DOHH2 (cell line): Measurements from ENCODE around the gene HRH4.

Experiments
- H3F3A ChIP-seq: fragments of 200-600 bp; sonication (generic), shearing (Covaris generic); 2 replicates; pipeline ENCODE4 v1.6.0; 2016; ENCODE audit warnings: antibody characterized with exemption, mild to moderate bottlenecking; ENCODE audit not compliant: control insufficient read depth, insufficient read depth
- H3K27ac ChIP-seq: fragments of 200-600 bp; sonication (generic); 2 replicates; pipeline ENCODE4 v1.5.1; 2014; ENCODE audit warnings: low read depth, mild to moderate bottlenecking, low read length, moderate library complexity
- H3K27me3 ChIP-seq: fragments of 200-600 bp; sonication (generic); 2 replicates; pipeline ENCODE4 v1.6.1; 2014; ENCODE audit warnings: mild to moderate bottlenecking, low read length, mixed read lengths; ENCODE audit not compliant: control insufficient read depth
- H3K36me3 ChIP-seq: fragments of 200-600 bp; sonication (generic); 2 replicates; pipeline ENCODE4 v1.6.1; 2014; ENCODE audit warnings: mild to moderate bottlenecking, low read length, moderate library complexity, mixed read lengths; ENCODE audit not compliant: control insufficient read depth
- H3K4me1 ChIP-seq: fragments of 200-600 bp; sonication (generic); 2 replicates; pipeline ENCODE4 v1.6.1; 2014; ENCODE audit warnings: mild to moderate bottlenecking, low read length, mixed read lengths; ENCODE audit not compliant: control insufficient read depth
- H3K4me2 ChIP-seq: fragments of 200-600 bp; sonication (generic); 2 replicates; pipeline ENCODE4 v1.6.0; 2014; ENCODE audit warnings: mild to moderate bottlenecking, low read length, moderate library complexity
- H3K4me3 ChIP-seq: fragments of 200-600 bp; sonication (generic); 2 replicates; pipeline ENCODE4 v1.5.1; 2014; ENCODE audit warnings: mild to moderate bottlenecking, low read length, mixed read lengths
- H3K79me2 ChIP-seq: fragments of 200-600 bp; sonication (generic); 2 replicates; pipeline ENCODE4 v1.6.1; 2014; ENCODE audit warnings: mild to moderate bottlenecking, low read length, mixed read lengths; ENCODE audit not compliant: control insufficient read depth
- H3K9me2 ChIP-seq: fragments of 200-600 bp; sonication (generic); replicated peaks from 2 replicates; pipeline ENCODE4 v1.6.1; 2014; ENCODE audit warnings: mild to moderate bottlenecking, low read length, mixed read lengths; ENCODE audit not compliant: control insufficient read depth
- H3K9me3 ChIP-seq: fragments of 200-600 bp; sonication (generic); 2 replicates; pipeline ENCODE4 v1.6.1; 2014; ENCODE audit warnings: antibody characterized with exemption, low read length, mixed read lengths; ENCODE audit not compliant: control insufficient read depth, insufficient read depth
- H4K20me1 ChIP-seq: fragments of 200-600 bp; sonication (generic); 2 replicates; pipeline ENCODE4 v1.6.0; 2014; ENCODE audit warnings: low read depth, mild to moderate bottlenecking, antibody characterized with exemption, low read length, moderate library complexity; ENCODE audit not compliant: control insufficient read depth, insufficient read depth
- CTCF ChIP-seq: fragments of 200-600 bp; sonication (generic); IDR thresholded peaks from one replicate; pipeline ENCODE4 v1.5.1; 2014; ENCODE audit warnings: antibody characterized with exemption, mild to moderate bottlenecking, low read depth, low read length; ENCODE audit not compliant: poor library complexity, severe bottlenecking
- EZH2phosphoT487 ChIP-seq: fragments of 200-600 bp; sonication (generic); IDR thresholded peaks from 2 replicates; pipeline ENCODE4 v1.6.1; 2017; ENCODE audit warnings: borderline replicate concordance, mild to moderate bottlenecking, antibody characterized with exemption, low read length, moderate library complexity, mixed read lengths

HRH4 gene

GRCh38 chr18:24515721-24516120 is 55.3 kb downstream of the HRH4 start:
- no peak for TF ChIP-seq CTCF
- no peak for TF ChIP-seq EZH2phosphoT487
- Histone ChIP-seq H3K4me1 (no peaks in the 10 kb centered on the region), H3F3A (no peaks in the 10 kb centered on the region), H3K9me3 (no peaks in the 10 kb centered on the region), H4K20me1 (no peaks in the 10 kb centered on the region), H3K36me3 (no peaks in the 10 kb centered on the region), H3K79me2 (no peaks in the 10 kb centered on the region), H3K4me2 (no peak overlapping the region), H3K27ac (no peak overlapping the region), H3K4me3 (no peak overlapping the region), H3K27me3 (peaks cover 2% of the 10 kb centered on the region; the same call in 1 of the 2 replicates), H3K9me2 (no peaks in the 10 kb centered on the region)

GRCh38 chr18:24516261-24516660 is 55.8 kb downstream of the HRH4 start:
- TF ChIP-seq CTCF = no peak
- no peak for TF ChIP-seq EZH2phosphoT487

GRCh38 chr18:24517554-24517953 is 57.1 kb downstream of the HRH4 start:
- no peaks in the 10 kb centered on the region for H3K9me2 ChIP-seq
- H3K4me3 ChIP-seq = no peak overlapping the region
- H3K27me3 ChIP-seq = peaks cover 2% of the 10 kb centered on the region; the same call in 1 of the 2 replicates
- H3K36me3 ChIP-seq = no peaks in the 10 kb centered on the region
- no peak overlapping the region for H3K4me2 ChIP-seq
- H3K4me1 ChIP-seq = no peaks in the 10 kb centered on the region
- no peaks in the 10 kb centered on the region for H3K79me2 ChIP-seq
- H3K27ac ChIP-seq = no peak overlapping the region
- no peaks in the 10 kb centered on the region for H3K9me3 ChIP-seq
- no peaks in the 10 kb centered on the region for H4K20me1 ChIP-seq
- no peak for TF ChIP-seq CTCF
- TF ChIP-seq EZH2phosphoT487 = no peak
- H3F3A ChIP-seq = no peaks in the 10 kb centered on the region

More at GRCh38 chr18:24516261-24516660, 55.8 kb downstream of the HRH4 start:
- no peak overlapping the region for H3K4me3 ChIP-seq
- H3K9me2 ChIP-seq = no peaks in the 10 kb centered on the region
- H3K79me2 ChIP-seq = no peaks in the 10 kb centered on the region
- no peaks in the 10 kb centered on the region for H3K36me3 ChIP-seq
- no peaks in the 10 kb centered on the region for H3K9me3 ChIP-seq
- no peaks in the 10 kb centered on the region for H3K4me1 ChIP-seq
- H3K27me3 ChIP-seq = peaks cover 2% of the 10 kb centered on the region; the same call in 1 of the 2 replicates
- no peaks in the 10 kb centered on the region for H4K20me1 ChIP-seq
- no peaks in the 10 kb centered on the region for H3F3A ChIP-seq
- no peak overlapping the region for H3K4me2 ChIP-seq
- no peak overlapping the region for H3K27ac ChIP-seq

GRCh38 chr18:24518596-24518995 is 58.2 kb downstream of the HRH4 start:
- Histone ChIP-seq H3K4me1 (no peaks in the 10 kb centered on the region), H3K4me3 (no peak overlapping the region), H3K9me2 (no peaks in the 10 kb centered on the region), H3K79me2 (no peaks in the 10 kb centered on the region), H4K20me1 (no peaks in the 10 kb centered on the region), H3K27me3 (peaks cover 2% of the 10 kb centered on the region; the same call in 1 of the 2 replicates), H3K27ac (no peak overlapping the region), H3K36me3 (no peaks in the 10 kb centered on the region), H3K4me2 (no peak overlapping the region), H3K9me3 (no peaks in the 10 kb centered on the region), H3F3A (no peaks in the 10 kb centered on the region)
- no peak for TF ChIP-seq CTCF
- TF ChIP-seq EZH2phosphoT487 = no peak
